Peyer's patch (tissue), 4 donors: ENCODE data around the gene FAM111A.

ENCODE experiments used
- POLR2A ChIP-seq, 2 donors: fragments of 450-650 bp; IDR thresholded peaks; one replicate each; pipeline ENCODE4 v1.5.1; 2017; ENCODE audit warnings: antibody characterized with exemption in 2 of 2, mild to moderate bottlenecking in 2 of 2, moderate library complexity in 2 of 2
- TF ChIP-seq, protein P1 (sequence below), 6 experiments: fragments of 450-650 bp in 4 of 6; fragments of 200-600 bp in 2 of 6; sonication (generic) in 1 of 6; IDR thresholded peaks; one replicate each; pipeline ENCODE4 v1.5.1; 2017 to 2019; ENCODE audit warnings: antibody characterized with exemption in 6 of 6, mild to moderate bottlenecking in 3 of 6, moderate library complexity in 1 of 6

DNA sequence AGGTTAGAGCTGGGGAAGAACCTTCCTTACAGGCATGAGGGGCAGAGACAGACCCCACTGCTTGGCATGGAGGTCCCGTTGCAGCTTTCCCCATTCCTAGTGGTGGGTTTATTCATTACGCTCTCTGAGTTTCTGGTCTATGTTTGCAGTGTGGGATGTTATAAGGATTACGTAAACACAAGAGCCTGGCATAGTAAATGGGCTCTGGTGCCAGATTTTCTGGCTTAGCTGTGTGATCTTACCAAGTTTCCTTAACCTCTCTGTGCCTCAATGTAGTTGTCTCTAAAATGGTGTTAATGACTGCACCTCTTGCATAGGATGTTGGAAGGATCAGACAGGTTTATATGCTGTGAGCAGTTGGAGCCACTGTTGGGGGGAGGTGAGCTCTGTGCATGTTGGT, 44.4 kb downstream of the FAM111A start:
- no peak for TF ChIP-seq POLR2A (IDR thresholded peaks at IDR 0.05)
- TF ChIP-seq, protein P1, sequence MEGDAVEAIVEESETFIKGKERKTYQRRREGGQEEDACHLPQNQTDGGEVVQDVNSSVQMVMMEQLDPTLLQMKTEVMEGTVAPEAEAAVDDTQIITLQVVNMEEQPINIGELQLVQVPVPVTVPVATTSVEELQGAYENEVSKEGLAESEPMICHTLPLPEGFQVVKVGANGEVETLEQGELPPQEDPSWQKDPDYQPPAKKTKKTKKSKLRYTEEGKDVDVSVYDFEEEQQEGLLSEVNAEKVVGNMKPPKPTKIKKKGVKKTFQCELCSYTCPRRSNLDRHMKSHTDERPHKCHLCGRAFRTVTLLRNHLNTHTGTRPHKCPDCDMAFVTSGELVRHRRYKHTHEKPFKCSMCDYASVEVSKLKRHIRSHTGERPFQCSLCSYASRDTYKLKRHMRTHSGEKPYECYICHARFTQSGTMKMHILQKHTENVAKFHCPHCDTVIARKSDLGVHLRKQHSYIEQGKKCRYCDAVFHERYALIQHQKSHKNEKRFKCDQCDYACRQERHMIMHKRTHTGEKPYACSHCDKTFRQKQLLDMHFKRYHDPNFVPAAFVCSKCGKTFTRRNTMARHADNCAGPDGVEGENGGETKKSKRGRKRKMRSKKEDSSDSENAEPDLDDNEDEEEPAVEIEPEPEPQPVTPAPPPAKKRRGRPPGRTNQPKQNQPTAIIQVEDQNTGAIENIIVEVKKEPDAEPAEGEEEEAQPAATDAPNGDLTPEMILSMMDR (IDR thresholded peaks at IDR 0.05) = no peak
